GM21515 (cell line): ENCODE measurements around the gene PCDH9.

Experiments used
- ATAC-seq: cut with Tn5 transposase; IDR thresholded peaks from one replicate; pipeline ENCODE4 v1.9.1; 2021; ENCODE audit not compliant: unreplicated experiment

Gene PCDH9

GRCh38 chr13:66506979-66507378 lies 723.2 kb downstream of the PCDH9 start:
- no peak for ATAC-seq

- no peak for ATAC-seq
These were observed 723.9 kb downstream of the PCDH9 start for GRCh38 chr13:66506051-66506777.

GRCh38 chr13:66503890-66504289 lies 726.2 kb downstream of the PCDH9 start:
- no peak for ATAC-seq

- ATAC-seq: no peak
These were observed 729.0 kb downstream of the PCDH9 start for GRCh38 chr13:66501181-66501580.

- ATAC-seq: no peak
These were observed 737.7 kb downstream of the PCDH9 start for GRCh38 chr13:66492479-66492878.

GRCh38 chr13:66491251-66491650 lies 738.9 kb downstream of the PCDH9 start:
- ATAC-seq: no peak

- ATAC-seq: no peak
These were observed 740.5 kb downstream of the PCDH9 start for GRCh38 chr13:66489586-66489985.

GRCh38 chr13:66489172-66489571 lies 741.0 kb downstream of the PCDH9 start:
- ATAC-seq: no peak

- ATAC-seq: no peak
These were observed 746.4 kb downstream of the PCDH9 start for GRCh38 chr13:66483712-66484111.

- no peak for ATAC-seq
These were observed 747.3 kb downstream of the PCDH9 start for GRCh38 chr13:66482836-66483235.

- ATAC-seq: no peak
These were observed 752.3 kb downstream of the PCDH9 start for GRCh38 chr13:66477816-66478215.

- ATAC-seq: no peak
These were observed 755.1 kb downstream of the PCDH9 start for GRCh38 chr13:66475061-66475460.

- no peak for ATAC-seq
These were observed 760.4 kb downstream of the PCDH9 start for GRCh38 chr13:66469745-66470144.

GRCh38 chr13:66468656-66469055 lies 761.5 kb downstream of the PCDH9 start:
- no peak for ATAC-seq

GRCh38 chr13:66462187-66462586 lies 767.9 kb downstream of the PCDH9 start:
- no peak for ATAC-seq

- ATAC-seq: no peak
These were observed 769.1 kb downstream of the PCDH9 start for GRCh38 chr13:66461021-66461420.

GRCh38 chr13:66459634-66460033 lies 770.5 kb downstream of the PCDH9 start:
- ATAC-seq: no peak

GRCh38 chr13:66459143-66459542 lies 771.0 kb downstream of the PCDH9 start:
- no peak for ATAC-seq

- ATAC-seq: no peak
These were observed 783.7 kb downstream of the PCDH9 start for GRCh38 chr13:66446413-66446812.

GRCh38 chr13:66443926-66444325 lies 786.2 kb downstream of the PCDH9 start:
- no peak for ATAC-seq

- ATAC-seq: no peak
These were observed 789.2 kb downstream of the PCDH9 start for GRCh38 chr13:66440938-66441337.

GRCh38 chr13:66430728-66431127 lies 799.4 kb downstream of the PCDH9 start:
- ATAC-seq: no peak

GRCh38 chr13:66430269-66430668 lies 799.9 kb downstream of the PCDH9 start:
- no peak for ATAC-seq
